HG02642 (cell line): Measurements from ENCODE around the gene NAA60.

ENCODE experiments used
- ATAC-seq: cut with Tn5 transposase; IDR thresholded peaks from one replicate; pipeline ENCODE4 v1.9.1; 2021; ENCODE audit warnings: mild to moderate bottlenecking; ENCODE audit not compliant: unreplicated experiment, poor library complexity

The NAA60 gene

DNA sequence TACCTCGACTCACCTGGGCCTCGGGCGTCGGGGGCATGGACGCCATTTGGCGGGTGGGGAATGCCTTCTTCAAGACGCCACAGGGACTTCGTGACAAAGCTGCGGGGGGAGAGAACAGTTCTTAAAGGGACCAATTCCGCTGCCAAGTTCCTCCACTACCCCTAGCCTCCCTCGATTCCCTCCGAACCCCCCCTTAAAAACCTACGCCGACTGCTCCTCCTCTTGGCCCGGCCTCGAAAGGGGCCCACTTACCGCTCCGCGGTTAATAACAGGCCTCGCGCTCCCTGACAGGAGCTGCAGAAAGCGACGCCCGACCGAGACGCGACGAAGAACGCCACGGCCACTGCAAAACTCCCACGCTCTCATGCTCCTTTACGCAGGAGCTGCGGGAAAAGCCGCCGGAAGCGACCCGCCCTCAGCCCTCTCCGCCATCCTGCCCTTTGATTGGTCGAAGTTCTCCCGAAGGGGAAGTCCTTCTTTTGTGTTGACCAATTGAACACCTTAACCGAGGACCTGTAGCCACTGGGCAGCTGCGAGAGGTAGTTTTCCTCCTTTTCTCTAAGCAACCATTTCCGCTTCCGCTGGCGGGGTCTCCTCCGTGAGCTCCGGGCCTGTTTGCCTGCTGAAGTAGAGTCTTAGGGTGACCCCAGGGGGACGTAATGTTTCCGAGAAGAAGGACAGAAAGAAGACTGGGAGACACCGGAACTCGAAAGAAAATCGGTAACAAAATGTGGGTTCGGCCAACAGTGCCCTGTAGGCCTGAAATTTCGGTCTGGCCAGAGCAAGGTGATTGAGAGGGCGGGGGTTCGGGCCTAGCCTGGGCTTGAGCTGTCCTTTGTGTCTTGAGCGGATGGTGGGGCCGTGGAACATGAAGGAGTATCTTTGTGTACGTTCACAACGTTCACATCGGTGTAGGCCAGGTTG lies at the start of gene NAA60, which contains the start of gene ZNF597:
TSS of gene NAA60 (plus strand) at position 573 of the 924 bp plus-strand sequence. CDS start 32,548 bp downstream, outside the sequence.
TSS of gene ZNF597 (minus strand) at position 397 of the 924 bp plus-strand sequence. CDS start at position 46, 351 bp downstream.
- ATAC-seq = peak; percentile 91

DNA sequence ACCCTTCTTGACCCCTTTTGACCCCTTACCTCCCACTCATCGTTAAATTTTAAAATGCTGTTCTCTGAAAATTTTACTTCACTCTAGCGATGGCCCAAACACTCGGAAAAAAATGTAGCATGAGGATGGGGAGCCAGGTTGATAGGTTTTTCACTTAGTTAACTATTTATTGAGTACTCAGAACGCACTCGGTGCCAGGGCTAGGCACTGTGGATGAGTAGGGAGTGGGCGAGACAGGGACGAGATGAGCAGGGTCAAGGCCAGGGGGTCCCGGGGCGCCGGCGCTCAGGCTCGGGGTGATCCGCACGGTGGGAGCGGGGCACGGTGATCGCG lies 43.1 kb upstream of the NAA60 start:
- ATAC-seq = no peak

DNA sequence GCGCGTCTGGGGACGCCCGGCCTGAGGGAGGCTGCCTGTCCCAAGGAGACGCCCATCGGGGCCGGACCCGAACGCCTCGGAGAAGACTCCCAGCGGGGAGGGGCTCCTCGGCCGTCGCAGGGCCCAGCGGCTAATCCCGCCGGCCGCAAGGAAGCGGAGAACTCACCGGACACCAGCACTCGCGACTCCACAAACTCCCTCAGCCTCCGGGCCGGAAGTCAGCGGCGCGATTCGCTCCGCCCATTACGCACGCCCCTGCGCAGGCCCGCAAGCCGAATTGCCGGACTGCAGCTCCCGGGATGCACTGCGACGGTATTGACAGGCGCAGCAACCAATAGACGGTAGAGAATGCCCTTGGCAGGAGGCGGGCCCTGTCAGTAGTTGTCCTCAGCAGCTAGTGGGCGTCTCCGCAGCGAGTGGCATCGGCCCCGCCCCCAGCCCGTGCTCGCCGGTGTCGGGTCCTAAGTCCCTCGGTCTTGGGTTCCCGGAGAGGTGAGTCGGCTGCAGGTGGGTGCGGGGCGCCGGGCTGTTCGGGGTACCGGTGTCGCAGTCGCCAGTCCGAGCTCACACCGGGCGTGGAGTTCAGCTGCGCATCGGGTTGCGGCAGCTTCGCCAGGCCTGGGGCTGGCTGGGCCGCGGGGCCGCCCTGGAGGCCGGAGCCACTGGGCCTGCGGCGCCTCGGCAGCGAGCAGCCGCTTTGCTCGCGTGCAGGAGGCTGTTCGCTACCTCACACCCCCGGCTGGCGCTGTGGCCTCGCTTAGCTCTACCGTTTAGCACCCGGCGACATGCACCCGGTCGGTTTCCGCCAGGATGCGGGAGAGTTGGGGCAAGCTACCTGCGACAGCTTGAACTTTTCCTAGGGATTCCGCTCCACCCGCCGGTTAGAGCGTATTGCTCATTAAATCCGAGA lies 42.4 kb upstream of the NAA60 start, which contains the start of the genes ZNF174 and ZSCAN32:
TSS of gene ZNF174 (plus strand) at position 437 of the 910 bp plus-strand sequence. CDS start 790 bp downstream, outside the sequence.
TSS of gene ZSCAN32 (minus strand) at position 226 of the 910 bp plus-strand sequence. CDS start 3,447 bp downstream, outside the sequence.
- peak; percentile 98 for ATAC-seq

DNA sequence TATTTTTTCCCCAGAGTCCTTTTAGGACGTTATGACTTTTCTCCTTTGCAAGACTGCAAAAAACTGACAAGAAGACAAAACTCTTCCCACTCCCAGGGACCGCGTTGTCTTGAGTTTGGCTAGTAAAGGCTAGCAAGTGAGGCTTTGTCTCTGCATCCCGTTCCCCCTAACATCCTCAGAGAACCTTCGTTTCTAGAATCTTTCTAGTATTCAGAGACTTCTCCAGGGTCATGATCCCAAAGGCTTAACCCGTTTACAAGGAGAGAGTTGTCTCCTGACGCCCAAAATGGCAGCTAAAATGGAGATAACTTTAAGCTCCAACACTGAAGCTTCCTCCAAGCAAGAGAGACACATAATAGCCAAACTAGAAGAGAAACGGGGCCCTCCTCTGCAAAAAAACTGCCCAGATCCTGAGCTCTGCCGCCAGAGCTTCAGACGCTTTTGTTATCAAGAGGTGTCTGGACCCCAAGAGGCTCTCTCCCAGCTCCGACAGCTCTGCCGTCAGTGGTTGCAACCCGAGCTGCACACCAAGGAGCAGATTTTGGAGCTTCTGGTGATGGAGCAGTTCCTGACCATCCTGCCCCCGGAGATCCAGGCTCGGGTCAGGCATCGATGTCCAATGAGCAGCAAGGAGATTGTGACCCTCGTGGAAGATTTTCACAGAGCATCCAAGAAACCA lies 41.6 kb upstream of the NAA60 start:
- ATAC-seq = no peak

DNA sequence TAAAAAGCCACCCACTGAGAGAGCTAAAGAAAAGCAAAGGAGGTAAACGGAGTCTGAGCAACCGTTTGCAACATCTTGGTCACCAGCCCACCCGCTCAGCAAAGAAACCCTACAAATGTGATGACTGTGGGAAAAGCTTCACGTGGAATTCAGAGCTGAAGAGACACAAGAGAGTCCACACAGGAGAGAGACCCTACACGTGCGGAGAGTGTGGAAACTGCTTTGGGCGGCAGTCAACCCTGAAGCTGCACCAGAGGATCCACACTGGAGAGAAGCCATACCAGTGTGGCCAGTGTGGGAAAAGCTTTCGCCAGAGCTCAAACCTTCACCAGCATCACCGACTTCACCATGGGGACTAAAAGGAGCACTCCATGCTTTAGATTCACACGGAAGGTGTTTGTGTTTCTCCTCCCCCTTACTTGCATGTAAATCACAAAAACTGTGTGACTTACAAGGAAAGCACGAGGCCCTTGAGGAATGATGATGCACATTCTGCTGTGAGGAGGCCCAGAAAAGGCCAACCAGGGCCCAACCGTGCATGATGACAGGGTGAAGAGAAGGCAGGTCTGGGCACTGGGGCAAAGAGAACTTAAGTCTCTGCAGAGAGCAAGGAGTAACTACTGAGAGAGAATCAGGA lies 34.8 kb upstream of the NAA60 start:
- ATAC-seq = no peak

DNA sequence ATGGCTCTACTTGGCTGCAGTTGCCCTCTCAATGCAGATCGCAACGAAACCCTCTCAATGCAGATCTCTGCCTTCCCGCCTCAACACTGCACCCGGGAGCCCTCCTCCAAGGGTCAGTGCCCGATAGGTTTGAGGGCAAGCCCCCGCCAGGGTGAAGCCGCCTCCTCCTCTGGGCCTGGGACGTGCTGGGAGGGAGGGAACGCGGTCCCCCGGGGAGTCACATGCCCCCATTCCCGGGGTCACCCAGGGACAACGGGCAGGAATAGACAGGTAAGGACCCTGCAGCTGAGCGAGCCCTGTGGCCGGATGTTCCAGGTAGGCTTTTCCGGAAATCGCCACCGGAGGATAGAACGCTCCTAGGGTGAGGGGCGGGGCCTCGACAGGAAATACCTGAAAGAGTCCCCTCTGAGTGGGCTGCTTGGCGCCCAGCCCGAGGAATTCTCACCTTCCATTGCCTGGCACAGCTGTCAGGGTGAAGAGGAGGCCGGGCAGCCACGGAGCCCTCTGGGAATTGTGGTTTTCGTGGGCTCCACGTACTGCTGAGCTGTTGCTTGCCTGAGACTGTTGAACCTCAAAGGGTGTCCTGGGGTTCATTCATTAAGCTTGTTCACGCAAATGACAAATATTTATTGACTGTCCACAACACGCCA lies 29.6 kb upstream of the NAA60 start:
- no peak for ATAC-seq

DNA sequence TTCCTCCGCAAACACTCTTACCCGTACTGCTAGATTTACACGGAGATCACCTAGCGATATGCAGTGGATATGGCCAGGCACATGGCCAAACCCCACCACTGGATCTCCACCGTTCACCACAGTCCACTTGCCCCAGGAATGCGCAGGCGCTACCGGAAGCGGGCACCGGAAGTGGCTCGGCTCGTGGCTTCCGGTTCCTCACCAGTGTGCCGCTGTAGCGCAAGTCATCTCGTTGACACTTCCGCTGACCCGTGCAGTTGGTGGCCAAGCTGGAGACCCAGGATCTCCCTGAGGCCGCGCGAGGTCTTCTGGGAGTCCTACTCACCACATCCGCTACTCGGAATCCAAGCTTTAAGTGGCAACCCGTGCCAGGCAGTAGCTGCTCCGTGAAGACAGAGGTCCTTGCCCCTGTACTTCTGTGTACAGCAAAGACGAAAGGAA lies 11.7 kb upstream of the NAA60 start:
- ATAC-seq = no peak

DNA sequence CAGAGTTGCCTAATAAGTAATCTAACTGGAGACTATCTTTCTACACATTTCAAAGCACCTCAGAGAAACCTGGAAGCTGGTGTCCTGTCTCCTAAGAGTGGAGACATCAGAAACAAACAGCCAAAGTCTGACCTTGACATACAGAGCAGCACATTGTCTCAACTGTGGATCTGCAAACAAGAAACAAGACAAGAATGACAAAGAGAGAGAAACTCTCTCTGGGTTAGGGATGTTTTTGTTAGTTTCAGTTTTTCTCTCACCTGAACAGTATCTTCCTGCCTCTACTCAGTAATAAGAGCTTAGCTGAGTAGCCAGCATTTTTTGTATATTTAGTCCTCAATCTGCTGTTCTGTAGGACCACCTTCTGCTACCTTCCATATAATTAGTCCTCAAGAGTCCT lies 9.1 kb upstream of the NAA60 start:
- no peak for ATAC-seq

DNA sequence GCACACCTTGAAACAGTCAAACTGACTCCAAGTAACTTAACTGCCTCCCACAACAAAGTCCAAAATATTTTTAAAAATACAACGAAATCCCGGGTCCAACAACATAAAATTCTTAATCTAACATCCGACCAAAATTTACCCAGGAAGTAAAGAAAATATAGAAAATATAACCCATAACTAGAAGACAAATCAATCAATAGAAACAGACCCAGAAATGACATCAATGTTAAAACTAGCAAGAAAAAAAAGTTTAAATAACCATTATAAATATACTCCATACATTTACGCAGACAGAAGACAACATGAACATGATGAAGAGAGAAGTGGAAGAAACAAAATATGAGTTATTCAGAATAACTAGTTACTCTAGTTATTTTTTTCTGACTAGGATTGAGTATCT lies 3.8 kb upstream of the NAA60 start:
- ATAC-seq = no peak

DNA sequence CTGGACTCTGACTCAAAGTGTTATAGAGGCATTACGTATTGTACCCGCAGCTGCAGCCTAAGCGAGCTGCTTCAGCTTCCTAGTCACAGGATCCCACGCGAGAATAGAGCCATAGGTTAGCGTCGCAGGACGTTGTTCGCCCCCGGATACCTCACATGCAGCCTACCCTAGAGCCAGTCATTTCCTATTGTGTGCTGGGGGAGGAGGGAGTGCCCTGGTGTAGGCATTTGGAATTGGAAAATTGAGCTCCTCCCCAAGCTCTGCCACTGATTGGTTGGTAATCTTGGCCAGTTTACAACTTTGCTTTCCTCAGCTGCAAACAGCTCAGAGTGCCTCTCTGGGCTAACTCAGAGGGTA lies 530 bp downstream of the NAA60 start:
- peak; percentile 29 for ATAC-seq

DNA sequence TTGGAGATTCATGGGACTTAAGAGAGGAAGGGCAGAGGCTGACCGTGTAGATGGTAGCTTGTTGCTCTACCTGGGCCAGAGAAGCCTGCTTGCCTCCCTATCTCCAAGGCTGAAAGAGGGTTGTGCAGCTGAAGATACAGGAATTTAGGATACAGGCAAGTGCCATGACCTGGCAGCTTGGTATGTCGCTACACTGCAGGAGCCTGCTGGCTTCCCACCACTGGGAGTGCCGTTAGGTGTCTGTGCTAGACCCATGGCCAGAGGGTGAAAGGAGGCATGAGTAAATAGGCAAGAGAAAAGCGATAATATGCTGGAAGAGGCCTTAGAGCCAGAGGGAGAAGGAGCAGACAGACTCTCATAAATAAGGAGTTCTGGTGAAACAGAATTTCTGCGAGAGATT lies 10.6 kb downstream of the NAA60 start:
- no peak for ATAC-seq

DNA sequence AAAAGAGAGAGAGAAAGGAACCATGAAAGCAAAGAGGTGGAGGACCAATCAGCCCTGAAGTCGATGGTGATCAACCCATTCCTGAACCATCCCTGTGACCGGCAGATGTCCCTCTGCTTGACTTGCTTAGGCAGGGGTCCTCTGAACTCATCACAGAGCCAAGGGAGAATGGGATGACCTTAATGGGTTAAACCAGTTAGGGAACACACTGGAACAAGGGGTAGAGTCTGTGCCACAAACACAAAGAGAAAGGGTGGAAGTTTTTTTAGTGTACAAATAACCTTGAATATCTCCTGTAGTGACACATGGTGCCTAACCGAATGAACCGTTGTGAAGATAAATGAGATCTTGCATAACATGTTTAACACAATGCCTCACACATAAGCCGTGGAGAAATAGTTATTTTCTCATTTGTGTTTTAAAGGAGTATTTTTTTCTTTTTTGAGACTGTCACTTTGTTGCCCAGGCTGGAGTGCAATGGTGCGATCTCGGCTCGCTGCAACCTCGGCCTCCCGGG lies 11.2 kb downstream of the NAA60 start:
- ATAC-seq = no peak

DNA sequence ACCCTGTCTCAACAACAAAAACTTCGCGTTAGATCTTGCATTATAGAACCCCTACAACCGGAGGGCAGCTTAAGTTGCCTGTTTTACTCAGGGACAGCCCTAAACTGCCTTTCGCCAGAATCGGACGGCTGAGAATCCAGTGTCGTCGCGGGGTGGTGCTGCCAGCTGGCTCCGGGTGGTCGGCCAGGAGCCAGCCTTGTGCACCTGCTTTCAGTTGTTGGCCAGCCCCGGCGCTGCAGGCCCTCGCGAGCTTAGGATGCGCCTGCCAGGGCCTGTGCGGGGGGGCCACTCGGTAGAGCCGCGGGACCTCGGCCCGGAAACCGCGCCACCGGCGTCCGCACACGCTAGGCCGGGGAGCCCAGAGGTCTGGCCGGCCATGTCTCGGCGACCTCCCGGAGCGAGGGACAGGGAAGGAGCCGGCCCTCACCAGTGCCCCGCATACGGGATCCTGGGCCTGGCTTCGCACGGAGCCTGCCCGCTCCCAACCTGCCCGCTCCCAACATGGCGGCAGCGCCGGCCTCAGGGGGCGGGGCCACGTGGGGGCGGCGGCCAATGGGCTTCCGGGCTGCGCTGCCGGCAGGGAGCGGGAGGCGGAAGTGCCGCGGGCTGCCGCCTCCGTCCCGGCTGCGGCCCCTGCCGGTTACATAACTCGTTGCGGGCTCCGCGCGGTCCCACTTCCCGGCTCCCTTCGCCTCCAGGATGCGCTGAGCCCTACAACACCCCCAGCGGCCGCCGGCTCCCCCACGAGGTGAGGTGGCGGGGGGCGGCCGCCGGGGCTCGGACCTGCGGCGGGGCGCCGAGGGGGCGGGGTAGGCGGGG lies 14.2 kb downstream of the NAA60 start:
- ATAC-seq = peak; percentile 88

DNA sequence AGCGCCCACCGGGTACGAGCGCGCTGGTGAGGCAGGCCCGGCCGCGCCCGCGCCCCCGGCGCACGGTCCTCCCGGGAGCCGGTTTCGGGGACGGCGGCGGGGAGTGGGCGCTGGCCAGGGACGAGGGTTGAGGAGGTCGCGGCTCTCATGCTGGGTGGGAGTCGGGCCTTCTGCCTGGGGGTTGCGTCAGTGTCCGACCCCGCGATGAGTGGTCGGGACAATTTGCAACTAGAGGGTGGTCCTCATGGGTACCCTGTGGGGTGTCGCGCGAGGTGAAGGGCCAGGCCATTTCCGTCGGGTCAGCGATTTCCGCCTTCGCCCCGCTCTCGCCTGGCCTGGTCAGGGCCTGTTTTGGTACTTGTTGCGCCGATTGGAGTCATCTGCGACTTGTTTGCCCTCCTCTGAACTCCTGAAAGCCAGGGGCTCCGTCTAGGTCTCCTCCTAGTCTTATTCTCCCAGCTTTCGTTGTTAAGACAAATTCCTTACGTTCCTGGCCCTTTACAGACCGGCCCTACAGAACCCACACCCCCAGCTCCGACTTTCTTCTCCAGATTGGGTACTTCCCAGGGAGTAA lies 14.9 kb downstream of the NAA60 start:
- ATAC-seq = no peak

DNA sequence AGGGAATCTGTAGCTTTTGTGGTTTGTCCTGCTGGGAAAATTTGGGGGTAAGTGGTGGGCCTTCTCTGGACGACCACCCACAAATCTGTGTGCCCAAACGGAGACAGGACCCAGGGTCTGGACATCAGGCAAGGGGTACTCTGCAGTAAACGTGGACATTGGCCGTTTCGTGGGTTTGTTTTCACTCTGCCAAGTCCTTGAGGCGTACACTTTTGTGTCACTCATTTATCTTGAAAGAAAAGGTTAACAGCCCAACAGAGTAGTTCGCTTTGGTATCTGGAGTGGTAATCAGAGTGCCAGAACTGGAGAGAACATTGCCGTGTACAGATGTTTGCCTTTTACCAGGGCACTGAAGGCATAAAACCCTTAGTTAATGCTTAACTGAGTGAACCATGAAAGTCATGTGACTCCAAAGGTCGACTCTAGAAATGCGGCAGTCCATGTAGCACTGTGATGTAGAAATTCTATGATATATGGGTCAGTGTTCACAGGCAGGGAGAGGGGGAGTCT lies 15.4 kb downstream of the NAA60 start:
- no peak for ATAC-seq

DNA sequence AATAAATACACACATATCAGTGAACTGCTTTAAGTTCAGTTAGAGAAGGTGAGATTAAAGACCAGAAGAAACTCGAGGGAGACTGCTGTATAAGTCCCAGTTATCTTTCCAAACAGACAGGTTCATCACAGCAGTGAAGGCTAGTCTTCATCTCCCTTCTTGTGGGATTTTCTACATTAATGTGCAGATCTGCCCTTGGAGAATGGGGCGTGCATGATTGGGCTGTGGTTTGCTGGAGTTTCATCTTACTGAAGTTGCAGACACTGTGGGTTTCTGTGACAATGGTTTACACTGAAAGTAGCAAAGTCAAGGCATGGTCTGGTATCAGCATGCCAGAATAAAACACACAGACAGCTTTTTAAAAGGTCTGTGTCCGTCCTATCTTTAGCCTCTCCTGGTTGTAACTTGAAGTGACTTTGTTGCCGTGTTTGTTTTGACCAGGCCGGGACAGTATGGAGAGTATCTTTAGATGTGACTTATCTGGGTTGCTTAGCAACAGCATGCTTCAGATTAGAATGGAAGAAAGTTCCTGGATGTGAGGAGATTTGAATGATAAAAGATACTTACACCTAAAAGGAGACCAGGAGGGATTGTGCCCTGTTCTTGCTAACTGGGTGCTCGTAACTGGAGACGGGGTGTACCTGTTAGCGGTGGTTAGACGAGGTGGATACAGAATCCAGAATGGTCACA lies 16.1 kb downstream of the NAA60 start:
- no peak for ATAC-seq

DNA sequence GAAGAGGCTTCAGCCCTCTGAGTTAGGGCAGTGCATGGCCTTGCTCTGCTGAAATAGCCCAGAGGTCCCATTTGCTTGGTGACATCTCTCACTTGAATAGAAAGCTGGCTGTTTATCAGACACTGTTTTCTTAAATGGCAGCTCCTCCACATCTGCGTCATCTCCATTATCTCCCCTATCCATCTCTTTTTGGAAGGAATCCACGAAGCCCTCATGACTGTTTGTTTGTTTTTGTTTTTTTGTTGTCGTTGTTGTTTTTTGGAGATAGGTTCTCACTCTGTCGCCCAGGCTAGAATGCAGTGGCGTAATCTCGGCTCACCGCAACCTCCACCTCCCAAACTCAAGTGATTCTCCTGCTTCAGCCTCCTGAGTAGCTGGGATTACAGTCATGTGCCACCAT lies 16.6 kb downstream of the NAA60 start:
- no peak for ATAC-seq
